ENCODE data around the gene SELENON. TPM values are rescaled to one million over a fixed set of nuclear protein-coding genes. Genes with fewer than 3 reads are reported as not detected.

The SELENON gene
- polyA plus RNA-seq, 1 of the 3 experiments (the other 2 are of a cell fraction): 56.2 TPM

DNA sequence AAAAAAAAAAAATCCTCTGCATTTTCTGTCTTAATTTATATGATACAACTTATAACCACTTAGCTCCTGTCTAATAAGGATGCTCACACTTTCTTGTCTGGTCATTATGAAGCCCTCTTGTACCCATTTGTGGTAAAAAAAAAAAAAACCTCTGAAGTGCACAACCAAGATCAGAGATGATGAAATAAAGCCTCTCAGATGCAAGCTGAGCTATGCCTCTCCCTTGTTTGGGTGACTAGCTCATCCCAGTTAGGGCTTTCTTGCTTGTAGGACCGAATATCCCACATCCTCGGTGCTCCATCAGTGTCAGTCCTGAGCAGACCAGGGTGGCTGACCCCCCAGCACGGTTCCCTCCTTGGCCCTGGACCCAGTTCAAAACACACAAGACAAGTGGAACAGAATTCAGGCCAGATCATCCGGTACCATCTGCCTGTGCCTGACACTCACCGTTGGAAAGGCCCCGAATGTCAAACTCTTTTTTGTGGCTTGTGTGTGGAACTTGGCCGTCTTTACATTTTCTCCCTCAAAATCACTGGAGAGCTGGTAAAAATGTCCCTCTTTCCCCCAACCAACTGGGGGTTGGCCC is 6.3 kb upstream of the SELENON start:
- Histone ChIP-seq H3K4me3 (ENCODE audit: low read depth in 2 of 2, low read length in 1 of 2) (no peak overlapping the region), H3K4me2 (no peak overlapping the region), H3K9ac (no peak overlapping the region), H3K27me3 (ENCODE audit: insufficient read depth) (peaks cover 5% of the 10 kb centered on the region; the same call in 1 of the 2 replicates), H3K27ac (ENCODE audit: low read depth in 2 of 2, low read length in 1 of 2) (no peak overlapping the region), H3K79me2 (ENCODE audit: insufficient read depth) (no peaks in the 10 kb centered on the region), H3F3A (replicated peaks; ENCODE audit: insufficient read depth) (no peaks in the 10 kb centered on the region), H3K9me2 (no peaks in the 10 kb centered on the region), H2AFZ (ENCODE audit: low read depth) (no peak overlapping the region), H4K20me1 (ENCODE audit: insufficient read depth) (no peaks in the 10 kb centered on the region), H3K4me1 (ENCODE audit: control insufficient read depth in 1 of 2, insufficient read depth in 2 of 2, low read depth in 1 of 2, low read length in 1 of 2) (peaks cover 0 to 12% of the 10 kb centered on the region in 2 experiments; a peak in 1 of 4 replicates), H3K9me3 (no peaks in the 10 kb centered on the region), H3K36me3 (replicated peaks in 1 of 2; ENCODE audit: control insufficient read depth in 1 of 2, insufficient read depth in 2 of 2, low read length in 1 of 2) (no peaks in the 10 kb centered on the region)
- ChIA-PET CTCF (interaction anchor here (0.7 to 1.1 kb wide), 3 partner anchors 13 to 179 kb away, joined by 3 read pairs; no protein-coding TSS in a partner anchor), POLR2A (no interaction called here)
- 85% methylated on average over 7 of the region's 7 CpGs for WGBS (ENCODE audit: low lambda C conversion rate)
- DNase-seq: no peak
- TF ChIP-seq EZH2phosphoT487 (IDR thresholded peaks at IDR 0.05; ENCODE audit: borderline replicate concordance, low read depth) (no peak), NFIC (IDR thresholded peaks at IDR 0.05; ENCODE audit: borderline replicate concordance) (no peak), YY1 (IDR thresholded peaks at IDR 0.05; ENCODE audit: low read depth) (no peak), USF1 (IDR thresholded peaks at IDR 0.05; ENCODE audit: borderline replicate concordance, low read depth) (no peak), TEAD4 (IDR thresholded peaks at IDR 0.05; ENCODE audit: borderline replicate concordance, insufficient read depth) (no peak), RFX5 (IDR thresholded peaks at IDR 0.05; ENCODE audit: low read length) (no peak), RCOR1 (IDR thresholded peaks at IDR 0.05; ENCODE audit: low read length) (no peak), TCF12 (IDR thresholded peaks at IDR 0.05) (no peak), MEF2A (IDR thresholded peaks at IDR 0.05; ENCODE audit: borderline replicate concordance, low read depth) (no peak), GABPA (IDR thresholded peaks at IDR 0.05; ENCODE audit: low read depth) (no peak), FOXM1 (IDR thresholded peaks at IDR 0.05; ENCODE audit: low read depth) (no peak), RXRA (IDR thresholded peaks at IDR 0.05; ENCODE audit: borderline replicate concordance, low read depth) (no peak)
- TF ChIP-seq, protein P1, sequence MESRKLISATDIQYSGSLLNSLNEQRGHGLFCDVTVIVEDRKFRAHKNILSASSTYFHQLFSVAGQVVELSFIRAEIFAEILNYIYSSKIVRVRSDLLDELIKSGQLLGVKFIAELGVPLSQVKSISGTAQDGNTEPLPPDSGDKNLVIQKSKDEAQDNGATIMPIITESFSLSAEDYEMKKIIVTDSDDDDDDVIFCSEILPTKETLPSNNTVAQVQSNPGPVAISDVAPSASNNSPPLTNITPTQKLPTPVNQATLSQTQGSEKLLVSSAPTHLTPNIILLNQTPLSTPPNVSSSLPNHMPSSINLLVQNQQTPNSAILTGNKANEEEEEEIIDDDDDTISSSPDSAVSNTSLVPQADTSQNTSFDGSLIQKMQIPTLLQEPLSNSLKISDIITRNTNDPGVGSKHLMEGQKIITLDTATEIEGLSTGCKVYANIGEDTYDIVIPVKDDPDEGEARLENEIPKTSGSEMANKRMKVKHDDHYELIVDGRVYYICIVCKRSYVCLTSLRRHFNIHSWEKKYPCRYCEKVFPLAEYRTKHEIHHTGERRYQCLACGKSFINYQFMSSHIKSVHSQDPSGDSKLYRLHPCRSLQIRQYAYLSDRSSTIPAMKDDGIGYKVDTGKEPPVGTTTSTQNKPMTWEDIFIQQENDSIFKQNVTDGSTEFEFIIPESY (IDR thresholded peaks at IDR 0.05; ENCODE audit: borderline replicate concordance, low read depth): no peak
- TF ChIP-seq, protein P2, sequence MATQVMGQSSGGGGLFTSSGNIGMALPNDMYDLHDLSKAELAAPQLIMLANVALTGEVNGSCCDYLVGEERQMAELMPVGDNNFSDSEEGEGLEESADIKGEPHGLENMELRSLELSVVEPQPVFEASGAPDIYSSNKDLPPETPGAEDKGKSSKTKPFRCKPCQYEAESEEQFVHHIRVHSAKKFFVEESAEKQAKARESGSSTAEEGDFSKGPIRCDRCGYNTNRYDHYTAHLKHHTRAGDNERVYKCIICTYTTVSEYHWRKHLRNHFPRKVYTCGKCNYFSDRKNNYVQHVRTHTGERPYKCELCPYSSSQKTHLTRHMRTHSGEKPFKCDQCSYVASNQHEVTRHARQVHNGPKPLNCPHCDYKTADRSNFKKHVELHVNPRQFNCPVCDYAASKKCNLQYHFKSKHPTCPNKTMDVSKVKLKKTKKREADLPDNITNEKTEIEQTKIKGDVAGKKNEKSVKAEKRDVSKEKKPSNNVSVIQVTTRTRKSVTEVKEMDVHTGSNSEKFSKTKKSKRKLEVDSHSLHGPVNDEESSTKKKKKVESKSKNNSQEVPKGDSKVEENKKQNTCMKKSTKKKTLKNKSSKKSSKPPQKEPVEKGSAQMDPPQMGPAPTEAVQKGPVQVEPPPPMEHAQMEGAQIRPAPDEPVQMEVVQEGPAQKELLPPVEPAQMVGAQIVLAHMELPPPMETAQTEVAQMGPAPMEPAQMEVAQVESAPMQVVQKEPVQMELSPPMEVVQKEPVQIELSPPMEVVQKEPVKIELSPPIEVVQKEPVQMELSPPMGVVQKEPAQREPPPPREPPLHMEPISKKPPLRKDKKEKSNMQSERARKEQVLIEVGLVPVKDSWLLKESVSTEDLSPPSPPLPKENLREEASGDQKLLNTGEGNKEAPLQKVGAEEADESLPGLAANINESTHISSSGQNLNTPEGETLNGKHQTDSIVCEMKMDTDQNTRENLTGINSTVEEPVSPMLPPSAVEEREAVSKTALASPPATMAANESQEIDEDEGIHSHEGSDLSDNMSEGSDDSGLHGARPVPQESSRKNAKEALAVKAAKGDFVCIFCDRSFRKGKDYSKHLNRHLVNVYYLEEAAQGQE (IDR thresholded peaks at IDR 0.05; ENCODE audit: low read depth, low read length): no peak

Measured in SK-N-SH (cell line).